ENCODE data around the gene GPX4. TPM values are rescaled to one million over a fixed set of nuclear protein-coding genes. Genes with fewer than 3 reads are reported as not detected.
A peak's percentile ranks its signal among the peaks of the same experiment; 100 is the strongest.

GPX4 gene
- total and polyA plus RNA-seq, 2 experiments from 2014 or later, result 759 to 860 TPM

DNA sequence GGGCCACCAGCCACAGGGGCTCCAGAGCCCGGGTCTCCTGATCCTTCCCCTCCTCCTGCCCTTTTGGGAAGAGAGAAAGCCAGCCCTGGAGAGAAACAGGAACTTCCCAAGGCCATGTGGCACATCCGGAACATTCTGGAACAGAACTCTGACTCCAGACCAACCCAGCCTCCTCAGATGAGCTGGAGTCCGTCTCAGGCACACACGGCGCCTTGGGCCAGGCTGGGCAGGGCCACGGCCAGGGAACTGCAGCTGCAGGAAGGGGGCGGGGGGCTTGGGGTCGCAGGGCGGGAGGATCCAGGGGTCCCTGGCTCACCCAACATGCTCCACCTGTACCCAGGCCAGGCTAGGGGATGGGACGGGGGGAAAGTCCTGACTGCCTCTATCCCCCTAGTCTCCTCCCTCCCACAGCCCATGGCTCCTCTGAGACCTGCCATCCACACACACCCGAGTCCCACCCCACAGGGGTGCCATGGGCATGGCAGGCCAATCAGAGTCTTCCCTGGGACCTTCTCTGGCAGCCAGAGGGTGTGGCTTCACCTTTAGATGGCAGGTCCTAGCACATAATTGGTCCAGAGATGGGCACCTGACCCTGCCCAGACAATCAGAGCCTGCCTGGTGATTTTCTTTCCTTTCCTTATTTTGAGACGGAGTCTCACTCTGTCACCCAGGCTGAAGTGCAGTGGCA lies 47.4 kb downstream of the GPX4 start:
- Histone ChIP-seq H3K36me3 (no peaks in the 10 kb centered on the region), H3K27me3 (no peaks in the 10 kb centered on the region), H3K9me3 (ENCODE audit: low read depth) (no peaks in the 10 kb centered on the region), H3K4me3 (no peak overlapping the region), H3K27ac (no peak overlapping the region), H3K4me1 (ENCODE audit: low read depth) (peaks cover 8% of the 10 kb centered on the region)
- DNase-seq (ENCODE audit: low read depth in 1 of 2, low spot score in 1 of 2), result no peak
- TF ChIP-seq, protein P1, sequence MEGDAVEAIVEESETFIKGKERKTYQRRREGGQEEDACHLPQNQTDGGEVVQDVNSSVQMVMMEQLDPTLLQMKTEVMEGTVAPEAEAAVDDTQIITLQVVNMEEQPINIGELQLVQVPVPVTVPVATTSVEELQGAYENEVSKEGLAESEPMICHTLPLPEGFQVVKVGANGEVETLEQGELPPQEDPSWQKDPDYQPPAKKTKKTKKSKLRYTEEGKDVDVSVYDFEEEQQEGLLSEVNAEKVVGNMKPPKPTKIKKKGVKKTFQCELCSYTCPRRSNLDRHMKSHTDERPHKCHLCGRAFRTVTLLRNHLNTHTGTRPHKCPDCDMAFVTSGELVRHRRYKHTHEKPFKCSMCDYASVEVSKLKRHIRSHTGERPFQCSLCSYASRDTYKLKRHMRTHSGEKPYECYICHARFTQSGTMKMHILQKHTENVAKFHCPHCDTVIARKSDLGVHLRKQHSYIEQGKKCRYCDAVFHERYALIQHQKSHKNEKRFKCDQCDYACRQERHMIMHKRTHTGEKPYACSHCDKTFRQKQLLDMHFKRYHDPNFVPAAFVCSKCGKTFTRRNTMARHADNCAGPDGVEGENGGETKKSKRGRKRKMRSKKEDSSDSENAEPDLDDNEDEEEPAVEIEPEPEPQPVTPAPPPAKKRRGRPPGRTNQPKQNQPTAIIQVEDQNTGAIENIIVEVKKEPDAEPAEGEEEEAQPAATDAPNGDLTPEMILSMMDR (IDR thresholded peaks at IDR 0.05; ENCODE audit: low read depth, low read length), result no peak

DNA sequence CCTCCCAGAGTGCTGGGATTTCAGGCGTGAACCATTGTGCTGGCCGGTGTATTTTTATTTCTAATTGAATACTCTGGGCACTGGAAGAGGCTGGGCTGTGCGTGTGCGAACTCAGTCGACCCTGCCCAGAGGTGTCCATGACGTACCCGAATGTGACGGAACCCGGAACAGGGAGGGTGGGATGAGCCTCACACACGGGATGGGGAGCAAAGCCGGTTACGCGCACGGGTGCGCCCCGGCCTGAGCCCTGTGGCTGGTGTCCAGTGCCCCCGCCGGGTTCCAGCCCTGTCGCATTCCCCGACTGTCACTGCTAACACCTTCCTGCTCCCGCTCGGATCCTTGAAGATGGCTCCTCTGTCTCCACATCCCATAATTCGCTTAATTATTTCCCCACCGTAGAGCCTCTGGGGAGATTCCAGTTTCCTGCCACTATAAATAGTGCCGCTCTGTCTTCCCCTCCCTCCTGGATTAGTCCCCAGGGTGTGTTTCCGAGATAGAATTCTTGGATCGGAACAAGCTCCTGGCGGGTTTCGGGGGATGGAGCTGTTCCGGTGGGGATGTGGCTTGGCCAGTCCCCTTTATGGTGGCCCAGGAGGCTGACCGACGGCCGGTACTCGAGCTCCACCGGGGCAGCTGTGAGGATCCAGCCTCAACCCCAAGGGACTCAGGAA lies 48.3 kb downstream of the GPX4 start:
- Histone ChIP-seq H3K27me3 (no peaks in the 10 kb centered on the region), H3K9me3 (ENCODE audit: low read depth) (no peaks in the 10 kb centered on the region), H3K4me1 (ENCODE audit: low read depth) (peaks cover 8% of the 10 kb centered on the region), H3K27ac (no peak overlapping the region), H3K4me3 (no peak overlapping the region), H3K36me3 (no peaks in the 10 kb centered on the region)
- DNase-seq (ENCODE audit: low read depth in 1 of 2, low spot score in 1 of 2), result peak in 1 of 2 donors; percentile 72
- TF ChIP-seq, protein P1 (IDR thresholded peaks at IDR 0.05; ENCODE audit: low read depth, low read length), result no peak

- H3K27ac ChIP-seq, result no peak overlapping the region
These were observed 50.3 kb downstream of the GPX4 start for GRCh38 chr19:1153891-1154730.

DNA sequence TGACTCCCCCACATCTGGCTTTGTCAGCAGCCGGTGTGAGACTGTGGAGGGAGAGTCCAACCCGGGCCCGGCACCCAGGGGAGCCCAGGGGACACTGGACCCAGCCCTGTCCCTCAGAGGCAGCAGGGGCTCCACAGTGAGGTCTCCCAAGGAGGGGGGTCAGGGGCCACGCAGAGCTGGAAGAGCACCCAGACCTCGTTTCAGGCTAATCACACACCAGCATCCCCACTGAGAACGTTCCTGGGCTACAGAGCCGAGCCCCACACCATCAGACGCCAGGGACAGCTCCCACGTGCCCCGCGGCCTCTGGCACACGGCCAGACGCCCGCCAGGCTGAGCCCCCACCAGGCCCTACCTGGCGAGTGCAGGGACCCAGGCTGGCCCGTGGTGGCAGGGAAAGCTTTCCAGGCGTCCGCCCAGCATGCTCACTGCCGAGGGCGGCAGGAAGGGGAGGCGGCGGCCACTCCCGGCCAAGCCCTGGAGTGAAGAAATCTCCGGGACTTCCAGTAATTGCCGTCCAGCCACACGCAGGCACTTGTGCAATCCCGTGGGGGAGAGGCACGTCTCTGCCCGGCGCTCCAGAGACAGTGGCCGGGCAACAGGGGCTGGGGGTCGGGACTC lies 51.0 kb downstream of the GPX4 start:
- H3K27ac ChIP-seq, result peak overlapping the region; percentile 78
- no peaks in the 10 kb centered on the region for H3K36me3 ChIP-seq
- TF ChIP-seq, protein P1 (IDR thresholded peaks at IDR 0.05; ENCODE audit: low read depth, low read length), result no peak
- H3K4me1 ChIP-seq (ENCODE audit: low read depth), result peaks cover 8% of the 10 kb centered on the region
- DNase-seq (ENCODE audit: low read depth in 1 of 2, low spot score in 1 of 2), result peak in 1 of 2 donors; percentile 96
- no peak overlapping the region for H3K4me3 ChIP-seq
- no peaks in the 10 kb centered on the region for H3K27me3 ChIP-seq
- no peaks in the 10 kb centered on the region for H3K9me3 ChIP-seq (ENCODE audit: low read depth)

More at GRCh38 chr19:1153891-1154730, 50.3 kb downstream of the GPX4 start:
- no peaks in the 10 kb centered on the region for H3K9me3 ChIP-seq (ENCODE audit: low read depth)
- H3K27me3 ChIP-seq, result no peaks in the 10 kb centered on the region
- H3K36me3 ChIP-seq, result no peaks in the 10 kb centered on the region
- H3K4me1 ChIP-seq (ENCODE audit: low read depth), result peaks cover 8% of the 10 kb centered on the region
- TF ChIP-seq, protein P1 (IDR thresholded peaks at IDR 0.05; ENCODE audit: low read depth, low read length), result no peak
- H3K4me3 ChIP-seq, result no peak overlapping the region
- DNase-seq (ENCODE audit: low read depth in 1 of 2, low spot score in 1 of 2), result no peak
